Endothelial cell (in vitro differentiated cells): ENCODE data around the gene IL21R. TPM values are rescaled to one million over a fixed set of nuclear protein-coding genes. Genes with fewer than 3 reads are reported as not detected.

ENCODE experiments used
- DNase-seq: peaks from one replicate; pipeline ENCODE4 v3.0.0; 2021; ENCODE audit warnings: low spot score
- H3K27ac Mint-ChIP-seq: one replicate; pipeline ENCODE4 v1.8.0; 2021; ENCODE audit warnings: mixed read lengths, inconsistent platforms; ENCODE audit not compliant: unreplicated experiment
- H3K27me3 Mint-ChIP-seq: one replicate; pipeline ENCODE4 v1.8.0; 2021; ENCODE audit warnings: mild to moderate bottlenecking, moderate library complexity, mixed read lengths, inconsistent platforms; ENCODE audit not compliant: unreplicated experiment
- H3K36me3 Mint-ChIP-seq: one replicate; pipeline ENCODE4 v1.8.0; 2021; ENCODE audit warnings: mild to moderate bottlenecking, low read depth, mixed read lengths, inconsistent platforms; ENCODE audit not compliant: unreplicated experiment
- H3K4me1 Mint-ChIP-seq: one replicate; pipeline ENCODE4 v1.8.0; 2021; ENCODE audit warnings: mild to moderate bottlenecking, mixed read lengths, inconsistent platforms; ENCODE audit not compliant: unreplicated experiment
- H3K4me3 Mint-ChIP-seq: one replicate; pipeline ENCODE4 v1.8.0; 2021; ENCODE audit warnings: mild to moderate bottlenecking, mixed read lengths, inconsistent platforms; ENCODE audit not compliant: unreplicated experiment
- H3K9me3 Mint-ChIP-seq: one replicate; pipeline ENCODE4 v1.8.0; 2021; ENCODE audit warnings: mixed read lengths, inconsistent platforms; ENCODE audit not compliant: unreplicated experiment
- CTCF ChIP-seq: fragments of 200-600 bp; sonication (generic); IDR thresholded peaks from one replicate; pipeline ENCODE4 v1.5.0; 2021; ENCODE audit warnings: antibody characterized with exemption; ENCODE audit not compliant: unreplicated experiment
- total RNA-seq: library from RNA; stranded (reverse); fragmentation: NEBNext Ultra II Directional; extraction: Animal tissue kit (Norgen Biotek cat#: 25700); gene quantifications from one replicate; pipeline ENCODE4 v1.2.1, GENCODE V29; 2021; ENCODE audit not compliant: unreplicated experiment

Gene IL21R
- total RNA-seq, 1 donor from 2014 or later = not detected

- H3K4me1 Mint-ChIP-seq = peaks cover 9% of the 10 kb centered on the region
- H3K9me3 Mint-ChIP-seq = no peaks in the 10 kb centered on the region
- no peak for TF ChIP-seq CTCF
- peaks cover 4% of the 10 kb centered on the region for H3K27me3 Mint-ChIP-seq
- no peak overlapping the region for H3K4me3 Mint-ChIP-seq
- H3K27ac Mint-ChIP-seq = no peak overlapping the region
- no peak for DNase-seq
- H3K36me3 Mint-ChIP-seq = peaks cover 48% of the 10 kb centered on the region
These were observed 93.2 kb downstream of the IL21R start for GRCh38 chr16:27495191-27495590.

- Mint-ChIP-seq H3K27ac (no peak overlapping the region), H3K4me3 (no peak overlapping the region), H3K9me3 (no peaks in the 10 kb centered on the region), H3K27me3 (peaks cover 3% of the 10 kb centered on the region), H3K36me3 (peaks cover 55% of the 10 kb centered on the region), H3K4me1 (peaks cover 9% of the 10 kb centered on the region)
- DNase-seq = no peak
- no peak for TF ChIP-seq CTCF
These were observed 96.3 kb downstream of the IL21R start for GRCh38 chr16:27498031-27498825.

GRCh38 chr16:27498916-27499658, 97.1 kb downstream of the IL21R start:
- Mint-ChIP-seq H3K9me3 (no peaks in the 10 kb centered on the region), H3K4me3 (no peak overlapping the region), H3K27me3 (peaks cover 3% of the 10 kb centered on the region), H3K4me1 (peaks cover 9% of the 10 kb centered on the region), H3K36me3 (peaks cover 63% of the 10 kb centered on the region), H3K27ac (no peak overlapping the region)
- TF ChIP-seq CTCF = no peak
- DNase-seq = no peak

- no peak overlapping the region for H3K4me3 Mint-ChIP-seq
- H3K4me1 Mint-ChIP-seq = peaks cover 5% of the 10 kb centered on the region
- peaks cover 61% of the 10 kb centered on the region for H3K36me3 Mint-ChIP-seq
- TF ChIP-seq CTCF = no peak
- H3K27me3 Mint-ChIP-seq = peaks cover 3% of the 10 kb centered on the region
- no peak overlapping the region for H3K27ac Mint-ChIP-seq
- DNase-seq = no peak
- no peaks in the 10 kb centered on the region for H3K9me3 Mint-ChIP-seq
These were observed 97.7 kb downstream of the IL21R start for GRCh38 chr16:27499659-27500055.

GRCh38 chr16:27500801-27501200, 98.8 kb downstream of the IL21R start:
- Mint-ChIP-seq H3K27me3 (peaks cover 3% of the 10 kb centered on the region), H3K36me3 (peaks cover 67% of the 10 kb centered on the region), H3K4me3 (no peak overlapping the region), H3K4me1 (no peaks in the 10 kb centered on the region), H3K27ac (no peak overlapping the region), H3K9me3 (no peaks in the 10 kb centered on the region)
- TF ChIP-seq CTCF = no peak
- DNase-seq = no peak
